Testis (tissue), 3 donors: ENCODE results near the gene PLA2G4C. TPM values are rescaled to one million over a fixed set of nuclear protein-coding genes. Genes with fewer than 3 reads are reported as not detected.

Experiments used
- DNase-seq: peaks from one replicate; pipeline ENCODE4 v3.0.0-alpha.2; 2019
- H3K27ac ChIP-seq, 2 donors: fragments of 200-600 bp; sonication (generic); one replicate each; pipeline ENCODE4 v1.5.1; 2019
- H3K27me3 ChIP-seq: fragments of 200-600 bp; sonication (generic); one replicate; pipeline ENCODE4 v1.5.1; 2019
- H3K36me3 ChIP-seq: fragments of 200-600 bp; sonication (generic); one replicate; pipeline ENCODE4 v1.5.1; 2017; ENCODE audit warnings: low read depth; ENCODE audit errors: missing control alignments
- H3K4me1 ChIP-seq: fragments of 200-600 bp; sonication (generic); one replicate; pipeline ENCODE4 v1.5.1; 2019
- H3K4me3 ChIP-seq, 2 donors: fragments of 200-600 bp; sonication (generic); one replicate each; pipeline ENCODE4 v1.5.1; 2017 to 2019
- H3K9me3 ChIP-seq: fragments of 200-600 bp; sonication (generic); one replicate; pipeline ENCODE4 v1.5.1; 2017
- POLR2A ChIP-seq: fragments of 450-650 bp; IDR thresholded peaks from one replicate; pipeline ENCODE4 v1.6.1; 2017; ENCODE audit warnings: antibody characterized with exemption, mild to moderate bottlenecking, moderate library complexity
- WGBS, 2 donors: methylation state at CpG; one replicate each; pipeline ENCODE4 v1.1.5; 2018; 5-methylcytosine and 5-hydroxymethylcytosine counted together
- intact Hi-C: fragments of 100-400 bp; cut with DNase I; formaldehyde crosslinking; loops from one replicate; pipeline ENCODE4 v1.15.1; 2023; ENCODE audit warnings: low total_unique reads
- polyA plus RNA-seq: library from polyadenylated mRNA; stranded (reverse); fragments of 350-450 nt; fragmentation: Illumina TruSeq; extraction: RNeasy Lipid Tissue Mini Kit (QIAGEN cat#74804); gene quantifications from one replicate; pipeline ENCODE4 v1.2.3, GENCODE V29; 2014; ENCODE audit warnings: low read depth, low replicate concordance; ENCODE audit not compliant: insufficient read depth
- total RNA-seq, 2 donors: library from RNA; depleted of rRNA; stranded (reverse); fragments of >200 nt; gene quantifications; one replicate each; pipeline ENCODE4 v1.2.3, GENCODE V29; 2016
- TF ChIP-seq, protein P1 (sequence below), 3 experiments: fragments of 450-650 bp in 2 of 3; fragments of 200-600 bp in 1 of 3; sonication (generic) in 1 of 3; IDR thresholded peaks; one replicate each; pipeline ENCODE4 v1.5.1; 2016 to 2019; ENCODE audit warnings: antibody characterized with exemption in 3 of 3, mild to moderate bottlenecking in 2 of 3, moderate library complexity in 1 of 3

Gene PLA2G4C
- total and polyA plus RNA-seq, 3 donors from 2014 or later = 9.6 to 34.5 (median 28.0) TPM

DNA sequence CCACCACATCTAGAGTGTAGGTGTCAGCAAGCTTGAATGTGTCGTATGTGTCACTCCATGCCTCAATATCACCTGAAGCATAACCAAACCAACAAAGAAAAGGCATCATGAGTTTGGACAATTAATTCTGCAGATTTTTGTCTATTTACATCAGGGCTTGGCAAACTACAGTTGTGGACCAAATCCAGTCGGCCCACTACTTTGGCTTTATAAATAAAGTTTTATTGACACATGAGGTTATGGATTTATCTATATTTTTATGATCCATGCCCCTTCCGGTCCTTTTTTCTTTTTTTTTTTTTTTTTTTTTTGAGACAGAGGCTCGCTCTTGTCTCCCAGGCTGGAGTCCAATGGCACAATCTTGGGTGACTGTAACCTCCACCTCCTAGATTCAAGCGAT lies 57.5 kb downstream of the PLA2G4C start:
- Histone ChIP-seq H3K27ac (no peak overlapping the region), H3K9me3 (no peaks in the 10 kb centered on the region), H3K4me1 (no peaks in the 10 kb centered on the region), H3K27me3 (no peaks in the 10 kb centered on the region), H3K36me3 (no peaks in the 10 kb centered on the region), H3K4me3 (no peak overlapping the region)
- TF ChIP-seq, protein P1, sequence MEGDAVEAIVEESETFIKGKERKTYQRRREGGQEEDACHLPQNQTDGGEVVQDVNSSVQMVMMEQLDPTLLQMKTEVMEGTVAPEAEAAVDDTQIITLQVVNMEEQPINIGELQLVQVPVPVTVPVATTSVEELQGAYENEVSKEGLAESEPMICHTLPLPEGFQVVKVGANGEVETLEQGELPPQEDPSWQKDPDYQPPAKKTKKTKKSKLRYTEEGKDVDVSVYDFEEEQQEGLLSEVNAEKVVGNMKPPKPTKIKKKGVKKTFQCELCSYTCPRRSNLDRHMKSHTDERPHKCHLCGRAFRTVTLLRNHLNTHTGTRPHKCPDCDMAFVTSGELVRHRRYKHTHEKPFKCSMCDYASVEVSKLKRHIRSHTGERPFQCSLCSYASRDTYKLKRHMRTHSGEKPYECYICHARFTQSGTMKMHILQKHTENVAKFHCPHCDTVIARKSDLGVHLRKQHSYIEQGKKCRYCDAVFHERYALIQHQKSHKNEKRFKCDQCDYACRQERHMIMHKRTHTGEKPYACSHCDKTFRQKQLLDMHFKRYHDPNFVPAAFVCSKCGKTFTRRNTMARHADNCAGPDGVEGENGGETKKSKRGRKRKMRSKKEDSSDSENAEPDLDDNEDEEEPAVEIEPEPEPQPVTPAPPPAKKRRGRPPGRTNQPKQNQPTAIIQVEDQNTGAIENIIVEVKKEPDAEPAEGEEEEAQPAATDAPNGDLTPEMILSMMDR (IDR thresholded peaks at IDR 0.05) = no peak
- no peak for TF ChIP-seq POLR2A
- intact Hi-C loops = no loop called here
- WGBS, 2 donors = 69 to 72% methylated on average over 5 of the region's 5 CpGs
- DNase-seq = no peak

DNA sequence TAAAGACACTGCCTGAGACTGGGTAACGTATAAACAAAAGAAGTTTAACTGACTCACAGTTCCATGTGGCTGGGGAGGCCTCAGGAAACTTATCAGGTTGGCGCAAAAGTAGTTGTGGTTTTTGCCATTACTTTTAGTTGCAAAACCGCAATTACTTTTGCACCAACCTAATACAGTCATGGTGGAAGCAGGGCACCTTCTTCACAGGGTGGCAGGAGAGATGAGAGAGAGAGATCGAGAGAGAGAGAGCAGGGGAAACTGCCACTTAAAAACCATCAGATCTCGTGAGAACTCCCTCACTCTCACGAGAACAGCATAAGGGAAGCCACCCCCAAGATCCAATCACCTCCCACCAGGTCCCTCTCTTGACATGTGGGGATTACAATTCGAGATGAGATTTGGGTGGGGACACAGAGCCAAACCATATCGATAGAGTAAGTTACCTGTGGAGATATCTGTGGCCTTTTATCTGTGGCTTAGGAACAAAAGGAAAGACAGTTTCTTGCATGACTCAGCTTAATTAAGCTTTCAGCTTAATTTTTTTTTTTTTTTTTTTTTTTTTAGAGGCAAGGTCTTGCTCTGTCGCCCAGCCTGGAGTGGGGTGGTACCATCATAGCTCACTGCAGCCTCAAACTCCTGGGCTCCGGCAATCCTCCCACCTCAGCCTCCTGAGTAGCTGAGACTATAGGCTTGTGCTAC lies 59.1 kb downstream of the PLA2G4C start:
- 75 to 86% methylated on average over 10 of the region's 10 CpGs for WGBS, 2 donors
- intact Hi-C loops = no loop called here
- no peak for DNase-seq

DNA sequence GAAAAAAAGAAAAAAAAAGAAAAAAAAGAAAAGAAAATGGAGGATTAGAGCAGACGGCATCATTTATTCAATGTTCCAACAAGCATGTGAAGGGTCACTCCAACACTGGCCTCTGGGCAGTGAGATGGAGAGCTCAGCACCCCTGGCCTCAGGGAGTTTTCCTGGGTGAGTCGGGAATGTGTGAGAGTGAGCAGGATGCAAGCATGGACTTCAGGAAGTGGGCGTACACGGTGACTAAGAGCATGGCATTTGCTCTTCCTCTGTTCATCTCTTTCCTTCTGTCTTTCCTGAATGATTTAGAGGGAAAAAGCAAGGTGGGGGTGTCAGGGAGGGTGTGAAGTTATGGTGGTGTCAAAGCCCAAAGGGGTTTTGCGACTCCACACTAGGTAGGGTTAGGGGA lies 66.1 kb downstream of the PLA2G4C start:
- intact Hi-C loops = no loop called here
- Histone ChIP-seq H3K36me3 (no peaks in the 10 kb centered on the region), H3K9me3 (no peaks in the 10 kb centered on the region), H3K4me1 (no peaks in the 10 kb centered on the region), H3K27me3 (no peaks in the 10 kb centered on the region), H3K27ac (no peak overlapping the region), H3K4me3 (no peak overlapping the region)
- TF ChIP-seq, protein P1 (IDR thresholded peaks at IDR 0.05) = no peak
- no peak for TF ChIP-seq POLR2A
- WGBS, 2 donors = 87 to 88% methylated on average over 5 of the region's 5 CpGs
- no peak for DNase-seq

More for the DNA sequence above, 59.1 kb downstream of the PLA2G4C start:
- TF ChIP-seq, protein P1 (IDR thresholded peaks at IDR 0.05) = no peak
- no peak for TF ChIP-seq POLR2A
- no peaks in the 10 kb centered on the region for H3K4me1 ChIP-seq
- no peak overlapping the region for H3K4me3 ChIP-seq
- H3K27me3 ChIP-seq = no peaks in the 10 kb centered on the region
- H3K27ac ChIP-seq = no peak overlapping the region
- H3K36me3 ChIP-seq = no peaks in the 10 kb centered on the region
- H3K9me3 ChIP-seq = no peaks in the 10 kb centered on the region

DNA sequence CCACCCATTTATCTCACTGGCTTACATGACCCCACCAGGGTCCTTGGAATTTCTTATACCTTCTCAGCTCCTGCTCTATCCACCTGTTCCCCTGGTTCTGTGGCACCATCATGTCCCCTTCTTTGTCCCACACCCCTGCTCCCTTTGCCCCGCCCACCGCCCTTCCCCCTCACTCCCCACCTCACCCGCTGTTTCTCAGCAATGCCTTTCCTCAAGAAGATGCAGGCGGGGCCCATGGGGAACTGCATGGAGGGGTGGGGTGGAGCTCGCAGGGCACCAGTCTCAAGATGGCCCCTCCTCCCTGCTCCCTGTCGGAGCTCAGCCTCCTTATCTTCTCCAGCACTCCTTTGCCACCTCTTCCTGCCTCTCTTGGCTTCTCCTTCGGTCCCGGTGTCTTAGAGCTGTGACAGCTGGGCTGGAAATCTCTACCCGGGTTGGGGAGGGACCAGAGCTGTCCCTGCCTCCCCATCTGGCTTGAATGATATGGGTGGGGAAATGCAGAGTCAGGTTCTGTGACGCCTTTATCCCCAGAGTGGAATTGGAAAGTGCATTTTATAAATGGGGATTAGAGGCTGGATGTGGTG lies 66.8 kb downstream of the PLA2G4C start, which contains the start of gene CABP5:
Gene CABP5, minus strand, starts transcription at position 405 of the 584 bp plus-strand sequence. Its CDS starts 157 bp downstream, at position 248.
- intact Hi-C loops = no loop called here
- 81 to 83% methylated on average over 10 of the region's 10 CpGs for WGBS, 2 donors
- Histone ChIP-seq H3K4me3 (no peak within 1 kb of the TSS), H3K36me3 (no peaks in the 10 kb centered on the region), H3K27me3 (no peaks in the 10 kb centered on the region), H3K27ac (no peak within 1 kb of the TSS), H3K4me1 (no peaks in the 10 kb centered on the region), H3K9me3 (no peaks in the 10 kb centered on the region)
- DNase-seq = no peak
- no peak for TF ChIP-seq POLR2A
- TF ChIP-seq, protein P1 (IDR thresholded peaks at IDR 0.05) = no peak
